SH-SY5Y (cell line): Measurements from ENCODE around the gene S100Z.

Source experiments
- GATA2 ChIP-seq: IDR thresholded peaks from 2 replicates; pipeline ENCODE4 v1.6.1; 2011; ENCODE audit warnings: mild to moderate bottlenecking, low read depth, low read length
- GATA3 ChIP-seq: IDR thresholded peaks from 2 replicates; pipeline ENCODE4 v1.6.1; 2011; ENCODE audit warnings: low read depth, mild to moderate bottlenecking, low read length, moderate library complexity

- TF ChIP-seq GATA3: no peak
- no peak for TF ChIP-seq GATA2
Measured at GRCh38 chr5:76867827-76868693, 18.2 kb downstream of the S100Z start.
